Measurements from ENCODE around the gene DSTN.

- TF ChIP-seq CTCF (IDR thresholded peaks at IDR 0.05) (no peak), POLR2AphosphoS5 (IDR thresholded peaks at IDR 0.05; ENCODE audit: insufficient read depth in 1 of 2, low read depth in 1 of 2) (no peak)
These were observed 44.2 kb upstream of the DSTN start for GRCh38 chr20:17525650-17526049.
